Measurements from ENCODE around the gene EIF3A. TPM values are rescaled to one million over a fixed set of nuclear protein-coding genes. Genes with fewer than 3 reads are reported as not detected.

Gene EIF3A
- total and polyA plus RNA-seq, 3 experiments from 2014 or later: 75.3 to 195 (median 181) TPM

- POLR2A ChIA-PET: no interaction called here
- H3K36me3 Mint-ChIP-seq: peaks cover 2 to 23% (median 8%) of the 10 kb centered on the region in 3 donors
- H3K4me1 ChIP-seq (ENCODE audit: insufficient read depth, low read length): no peaks in the 10 kb centered on the region
- H3K27me3 ChIP-seq (ENCODE audit: insufficient read depth, low read length, poor library complexity, severe bottlenecking): no peaks in the 10 kb centered on the region
- no peak overlapping the region for H3K27ac ChIP-seq (ENCODE audit: low read depth, low read length)
- peaks cover 0 to 15% of the 10 kb centered on the region in 2 donors for H3K27me3 Mint-ChIP-seq
- no peak overlapping the region for H3K4me3 ChIP-seq (ENCODE audit: low read length)
- CTCF ChIA-PET: no interaction called here
- peaks cover 9 to 10% (median 9%) of the 10 kb centered on the region in 3 donors for H3K4me1 Mint-ChIP-seq
- no peak overlapping the region for H3K4me3 Mint-ChIP-seq
- no peaks in the 10 kb centered on the region for H3K36me3 ChIP-seq (ENCODE audit: insufficient read depth, low read length)
- H3K9me3 Mint-ChIP-seq: peaks cover 12 to 28% (median 19%) of the 10 kb centered on the region in 5 donors
- no peak for DNase-seq
- no peaks in the 10 kb centered on the region for H3K9me3 ChIP-seq (ENCODE audit: low read length)
- no peak overlapping the region for H3K27ac Mint-ChIP-seq
Measured at GRCh38 chr10:118985576-118985975, 95.0 kb downstream of the EIF3A start.

Other genes with a start within 250 kb of the EIF3A start
- gene NANOS1, start 51.1 kb downstream of the EIF3A start, total RNA-seq: under 1 TPM; 0.22 to 0.61 TPM
- 0.07 TPM for gene NANOS1, start 51.1 kb downstream of the EIF3A start, polyA plus RNA-seq
- gene DENND10, start 23.3 kb upstream of the EIF3A start, total RNA-seq: 10 to 100 TPM; 23.8 to 24.8 TPM
- 51.0 TPM for gene DENND10, start 23.3 kb upstream of the EIF3A start, polyA plus RNA-seq
- gene SFXN4, start 84.9 kb upstream of the EIF3A start, total RNA-seq: 10 to 100 TPM; 48.2 to 52.3 TPM
- gene SFXN4, start 84.9 kb upstream of the EIF3A start, polyA plus RNA-seq: 18.6 TPM
- gene PRDX3, start 98.0 kb upstream of the EIF3A start, total RNA-seq: 100 to 1,000 TPM; 203 to 207 TPM
- gene PRDX3, start 98.0 kb upstream of the EIF3A start, polyA plus RNA-seq: 83.3 TPM
- 10 to 100 TPM; 13.6 to 13.8 TPM for gene GRK5, start 126.8 kb upstream of the EIF3A start, total RNA-seq
- gene GRK5, start 126.8 kb upstream of the EIF3A start, polyA plus RNA-seq: 7.7 TPM

All from CD8-positive, alpha-beta memory T cell (primary cell).